Loucy (cell line): Measurements from ENCODE around the gene NDUFV1.

Source experiments
- H2AFZ ChIP-seq: fragments of 200-600 bp; sonication (generic); 2 replicates; pipeline ENCODE4 v1.6.0; 2016; ENCODE audit warnings: antibody characterized with exemption, mild to moderate bottlenecking, low read length, moderate library complexity
- H3F3A ChIP-seq: fragments of 200-600 bp; 2 replicates; pipeline ENCODE4 v1.6.0; 2016; ENCODE audit warnings: antibody characterized with exemption, low read depth, mild to moderate bottlenecking
- H3K27me3 ChIP-seq: fragments of 200-600 bp; sonication (generic); 2 replicates; pipeline ENCODE4 v1.6.1; 2014; ENCODE audit warnings: low read length, mild to moderate bottlenecking; ENCODE audit not compliant: insufficient read depth, poor library complexity, severe bottlenecking
- H3K36me3 ChIP-seq: fragments of 200-600 bp; sonication (generic); 2 replicates; pipeline ENCODE4 v1.6.1; 2016; ENCODE audit warnings: low read length; ENCODE audit not compliant: insufficient read depth
- H3K4me1 ChIP-seq: fragments of 200-600 bp; sonication (generic); 2 replicates; pipeline ENCODE4 v1.5.1; 2014; ENCODE audit warnings: low read length, mild to moderate bottlenecking; ENCODE audit not compliant: insufficient read depth, poor library complexity, severe bottlenecking
- H3K4me2 ChIP-seq: fragments of 200-600 bp; sonication (generic); 2 replicates; pipeline ENCODE4 v1.6.0; 2014; ENCODE audit warnings: antibody characterized with exemption, low read length, low read depth, mild to moderate bottlenecking; ENCODE audit not compliant: poor library complexity, severe bottlenecking
- H3K4me3 ChIP-seq: fragments of 200-600 bp; sonication (generic); 2 replicates; pipeline ENCODE4 v1.5.1; 2014; ENCODE audit warnings: low read length, mild to moderate bottlenecking, mixed read lengths; ENCODE audit not compliant: poor library complexity, severe bottlenecking
- H3K79me2 ChIP-seq: fragments of 200-600 bp; sonication (generic); 2 replicates; pipeline ENCODE4 v1.6.1; 2014; ENCODE audit warnings: low read length; ENCODE audit not compliant: insufficient read depth
- H3K9ac ChIP-seq: fragments of 200-600 bp; sonication (generic); 2 replicates; pipeline ENCODE4 v1.6.0; 2014; ENCODE audit warnings: mild to moderate bottlenecking, low read depth, low read length, moderate library complexity; ENCODE audit not compliant: poor library complexity, severe bottlenecking
- H3K9me2 ChIP-seq: fragments of 200-600 bp; sonication (generic); replicated peaks from 2 replicates; pipeline ENCODE4 v1.6.1; 2016; ENCODE audit warnings: low read depth, low read length, mixed read lengths
- H3K9me3 ChIP-seq: fragments of 200-600 bp; sonication (generic); 2 replicates; pipeline ENCODE4 v1.6.1; 2014; ENCODE audit warnings: mild to moderate bottlenecking, antibody characterized with exemption, low read length, low read depth; ENCODE audit not compliant: insufficient read depth
- H4K20me1 ChIP-seq: fragments of 200-600 bp; sonication (generic); 2 replicates; pipeline ENCODE4 v1.6.0; 2014; ENCODE audit warnings: antibody characterized with exemption, low read length, mild to moderate bottlenecking; ENCODE audit not compliant: insufficient read depth, poor library complexity, severe bottlenecking
- EZH2phosphoT487 ChIP-seq: fragments of 200-600 bp; IDR thresholded peaks from 2 replicates; pipeline ENCODE4 v1.6.1; 2018; ENCODE audit warnings: antibody characterized with exemption, mild to moderate bottlenecking, moderate library complexity, borderline replicate concordance
- TF ChIP-seq, protein P1 (sequence below): fragments of 200-600 bp; sonication (generic); conservative IDR thresholded peaks from 2 replicates; pipeline ENCODE4 v1.5.1; 2014; ENCODE audit warnings: mild to moderate bottlenecking, antibody characterized with exemption, low read length

NDUFV1 gene

DNA sequence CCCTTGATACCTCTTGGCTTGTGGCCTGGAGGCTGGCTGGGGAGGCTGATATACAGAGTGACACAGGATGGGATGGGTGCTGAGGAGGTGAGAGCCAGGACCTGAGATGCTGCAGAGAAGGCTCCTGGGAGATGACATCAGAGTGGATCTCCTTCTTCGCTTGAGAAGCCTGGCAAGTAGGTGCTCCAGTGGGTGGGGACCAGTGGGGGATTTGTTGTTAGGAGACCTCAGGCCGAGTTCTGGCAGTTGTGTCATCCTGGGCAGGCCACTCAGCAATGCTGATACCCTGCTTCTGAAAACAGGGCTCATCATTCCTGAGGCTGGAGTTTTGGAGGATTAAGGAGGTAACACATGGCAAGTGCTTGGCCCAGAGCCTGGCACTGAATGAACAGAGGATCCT lies 1.9 kb upstream of the NDUFV1 start:
- H3K9me3 ChIP-seq: peaks cover 5% of the 10 kb centered on the region; the same call in 1 of the 2 replicates
- no peaks in the 10 kb centered on the region; the same call in 1 of the 2 replicates for H3K36me3 ChIP-seq
- no peak overlapping the region for H2AFZ ChIP-seq
- peak overlapping the region; percentile 77 for H3K9ac ChIP-seq
- no peaks in the 10 kb centered on the region for H3K27me3 ChIP-seq
- peaks cover 17% of the 10 kb centered on the region for H3F3A ChIP-seq
- TF ChIP-seq, protein P1, sequence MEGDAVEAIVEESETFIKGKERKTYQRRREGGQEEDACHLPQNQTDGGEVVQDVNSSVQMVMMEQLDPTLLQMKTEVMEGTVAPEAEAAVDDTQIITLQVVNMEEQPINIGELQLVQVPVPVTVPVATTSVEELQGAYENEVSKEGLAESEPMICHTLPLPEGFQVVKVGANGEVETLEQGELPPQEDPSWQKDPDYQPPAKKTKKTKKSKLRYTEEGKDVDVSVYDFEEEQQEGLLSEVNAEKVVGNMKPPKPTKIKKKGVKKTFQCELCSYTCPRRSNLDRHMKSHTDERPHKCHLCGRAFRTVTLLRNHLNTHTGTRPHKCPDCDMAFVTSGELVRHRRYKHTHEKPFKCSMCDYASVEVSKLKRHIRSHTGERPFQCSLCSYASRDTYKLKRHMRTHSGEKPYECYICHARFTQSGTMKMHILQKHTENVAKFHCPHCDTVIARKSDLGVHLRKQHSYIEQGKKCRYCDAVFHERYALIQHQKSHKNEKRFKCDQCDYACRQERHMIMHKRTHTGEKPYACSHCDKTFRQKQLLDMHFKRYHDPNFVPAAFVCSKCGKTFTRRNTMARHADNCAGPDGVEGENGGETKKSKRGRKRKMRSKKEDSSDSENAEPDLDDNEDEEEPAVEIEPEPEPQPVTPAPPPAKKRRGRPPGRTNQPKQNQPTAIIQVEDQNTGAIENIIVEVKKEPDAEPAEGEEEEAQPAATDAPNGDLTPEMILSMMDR: no peak
- TF ChIP-seq EZH2phosphoT487: no peak
- no peak overlapping the region for H3K4me3 ChIP-seq
- no peak overlapping the region for H3K4me2 ChIP-seq
- H3K79me2 ChIP-seq: peaks cover 28% of the 10 kb centered on the region
- H3K4me1 ChIP-seq: peaks cover 70% of the 10 kb centered on the region
- H3K9me2 ChIP-seq: no peaks in the 10 kb centered on the region
- H4K20me1 ChIP-seq: no peaks in the 10 kb centered on the region

DNA sequence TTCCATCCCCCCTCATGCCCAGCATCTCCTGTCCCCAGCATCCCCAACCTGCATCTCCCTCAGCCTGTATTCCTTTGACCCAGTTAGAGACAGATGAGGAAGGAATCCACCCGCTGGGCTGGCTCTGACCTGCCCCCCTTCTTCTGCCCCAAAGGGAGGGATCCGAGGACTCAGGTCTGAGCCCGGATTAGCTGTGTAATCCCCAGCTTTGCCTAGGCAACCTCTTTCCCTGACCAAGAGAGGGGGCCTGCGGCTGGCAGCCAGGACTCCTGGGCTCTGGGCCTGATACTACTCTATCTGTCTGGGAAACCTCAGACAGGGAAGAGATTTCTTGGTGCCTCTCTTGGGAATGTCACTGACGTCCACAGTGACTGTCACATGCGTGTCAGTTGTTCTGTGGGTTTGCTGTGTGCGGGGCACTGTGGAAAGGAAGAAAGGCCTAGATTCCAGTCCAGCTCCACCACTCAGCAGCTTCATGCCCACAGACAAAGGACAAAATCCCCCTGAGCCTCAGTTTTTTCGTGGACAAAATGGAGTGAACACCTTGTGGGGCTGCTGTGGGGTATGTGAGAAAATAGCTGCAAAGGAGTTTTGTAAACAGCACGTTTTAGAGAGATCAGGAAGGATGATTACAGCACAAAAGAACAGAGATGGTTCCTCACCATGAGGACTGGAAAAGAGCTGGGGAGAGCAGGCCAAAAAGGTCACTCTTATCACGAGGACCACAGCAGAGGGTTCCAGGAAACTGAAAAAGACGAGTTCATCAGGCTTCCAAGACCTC lies 1.3 kb upstream of the NDUFV1 start:
- Histone ChIP-seq H3F3A (peaks cover 14% of the 10 kb centered on the region), H2AFZ (no peak overlapping the region), H3K36me3 (no peaks in the 10 kb centered on the region; the same call in 1 of the 2 replicates), H3K9ac (peak overlapping the region; percentile 77), H3K9me3 (peaks cover 5% of the 10 kb centered on the region; the same call in 1 of the 2 replicates), H3K4me2 (peak overlapping the region; percentile 87), H3K4me3 (peak overlapping the region; percentile 95), H3K9me2 (no peaks in the 10 kb centered on the region), H3K79me2 (peaks cover 28% of the 10 kb centered on the region), H3K27me3 (no peaks in the 10 kb centered on the region), H3K4me1 (peaks cover 66% of the 10 kb centered on the region), H4K20me1 (no peaks in the 10 kb centered on the region)
- TF ChIP-seq, protein P1: no peak
- no peak for TF ChIP-seq EZH2phosphoT487

DNA sequence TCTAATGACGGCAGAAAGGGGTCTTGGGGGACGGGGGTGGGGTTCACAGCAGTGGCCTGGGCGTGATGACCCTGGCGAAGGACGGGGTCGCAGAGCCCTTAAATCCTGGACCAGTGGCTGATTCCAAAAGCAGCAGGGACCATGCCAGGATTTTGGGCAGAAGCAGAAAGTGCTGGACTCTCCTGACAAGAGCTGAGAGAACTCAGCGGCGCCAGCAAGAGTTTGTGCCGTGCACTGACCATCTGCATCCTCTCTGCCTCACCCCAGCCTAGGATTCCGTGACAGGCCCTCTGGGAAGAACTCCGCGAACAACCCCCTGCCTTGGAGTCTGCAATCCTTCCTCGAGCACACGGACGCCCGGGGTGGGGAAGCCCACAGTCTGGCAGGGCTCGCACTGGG lies 644 bp upstream of the NDUFV1 start:
- H3K9me3 ChIP-seq: peaks cover 5% of the 10 kb centered on the region; the same call in 1 of the 2 replicates
- H4K20me1 ChIP-seq: no peaks in the 10 kb centered on the region
- H2AFZ ChIP-seq: no peak overlapping the region
- peak overlapping the region; percentile 87 for H3K4me2 ChIP-seq
- peaks cover 28% of the 10 kb centered on the region for H3K79me2 ChIP-seq
- H3K9ac ChIP-seq: peak overlapping the region; percentile 77
- peak overlapping the region; percentile 95 for H3K4me3 ChIP-seq
- H3K4me1 ChIP-seq: peaks cover 60% of the 10 kb centered on the region
- H3K9me2 ChIP-seq: no peaks in the 10 kb centered on the region
- H3K27me3 ChIP-seq: no peaks in the 10 kb centered on the region
- peaks cover 8% of the 10 kb centered on the region for H3F3A ChIP-seq
- TF ChIP-seq EZH2phosphoT487: no peak
- TF ChIP-seq, protein P1: no peak; the same call in 1 of the 2 replicates
- peaks cover 2% of the 10 kb centered on the region; the same call in 1 of the 2 replicates for H3K36me3 ChIP-seq
